ENCODE measurements around the gene EIF2B2. TPM values are rescaled to one million over a fixed set of nuclear protein-coding genes. Genes with fewer than 3 reads are reported as not detected.

The EIF2B2 gene
- total and polyA plus RNA-seq, 12 donors, result 20.6 to 90.9 (median 51.6) TPM

GRCh38 chr14:74979442-74980397, 23.0 kb upstream of the EIF2B2 start:
- Histone ChIP-seq H3K4me3 (no peak overlapping the region), H3K27me3 (no peaks in the 10 kb centered on the region), H3K4me1 (replicated peaks in 1 of 2) (peaks cover 0 to 11% of the 10 kb centered on the region in 2 donors), H3K27ac (no peak overlapping the region), H3K9me3 (replicated peaks in 1 of 3) (no peaks in the 10 kb centered on the region), H3K36me3 (replicated peaks in 1 of 2) (no peaks in the 10 kb centered on the region)
- DNase-seq, result peak in 1 of 7 donors; percentile 51
- intact Hi-C loops (cut with DNase I), result no loop called here
- 80 to 91% (median 85%) methylated on average over 13 to 23 of the region's 23 CpGs for WGBS, 4 donors
- no peak for TF ChIP-seq CTCF (IDR thresholded peaks at IDR 0.05)
- no peak for TF ChIP-seq POLR2A (IDR thresholded peaks at IDR 0.05)

- Histone ChIP-seq H3K27me3 (no peaks in the 10 kb centered on the region), H3K4me1 (replicated peaks in 1 of 2) (peaks cover 0 to 11% of the 10 kb centered on the region in 2 donors), H3K4me3 (no peak overlapping the region), H3K27ac (no peak overlapping the region), H3K9me3 (replicated peaks in 1 of 3) (no peaks in the 10 kb centered on the region), H3K36me3 (replicated peaks in 1 of 2) (no peaks in the 10 kb centered on the region)
- WGBS, 4 donors, result 81 to 100% (median 93%) methylated on average over 3 to 4 of the region's 4 CpGs
- TF ChIP-seq CTCF (IDR thresholded peaks at IDR 0.05) (no peak), POLR2A (IDR thresholded peaks at IDR 0.05) (no peak)
- peak in 1 of 7 donors; percentile 27 for DNase-seq
- intact Hi-C loops (cut with DNase I), result no loop called here
Observed at GRCh38 chr14:74980398-74980730, 22.4 kb upstream of the EIF2B2 start.

- Histone ChIP-seq H3K27me3 (no peaks in the 10 kb centered on the region), H3K4me1 (replicated peaks in 1 of 2) (peaks cover 0 to 11% of the 10 kb centered on the region in 2 donors), H3K36me3 (replicated peaks in 1 of 2) (no peaks in the 10 kb centered on the region), H3K27ac (no peak overlapping the region), H3K9me3 (replicated peaks in 1 of 3) (no peaks in the 10 kb centered on the region), H3K4me3 (no peak overlapping the region)
- no peak for TF ChIP-seq POLR2A (IDR thresholded peaks at IDR 0.05)
- no peak for TF ChIP-seq CTCF (IDR thresholded peaks at IDR 0.05)
- peak in 1 of 7 donors; percentile 48 for DNase-seq
- intact Hi-C loops (cut with DNase I), result no loop called here
- WGBS, 4 donors, result 64 to 98% (median 72%) methylated on average over 7 to 35 of the region's 35 CpGs
Observed at GRCh38 chr14:74980731-74981461, 21.8 kb upstream of the EIF2B2 start.

GRCh38 chr14:74981462-74981782, 21.3 kb upstream of the EIF2B2 start:
- TF ChIP-seq POLR2A (IDR thresholded peaks at IDR 0.05) (no peak), CTCF (IDR thresholded peaks at IDR 0.05) (no peak)
- 84 to 98% (median 91%) methylated on average over 5 to 9 of the region's 9 CpGs for WGBS, 4 donors
- Histone ChIP-seq H3K27me3 (no peaks in the 10 kb centered on the region), H3K27ac (no peak overlapping the region), H3K4me3 (no peak overlapping the region), H3K4me1 (replicated peaks in 1 of 2) (peaks cover 0 to 11% of the 10 kb centered on the region in 2 donors), H3K9me3 (replicated peaks in 1 of 3) (no peaks in the 10 kb centered on the region), H3K36me3 (replicated peaks in 1 of 2) (no peaks in the 10 kb centered on the region)
- peak in 1 of 7 donors; percentile 35 for DNase-seq
- intact Hi-C loops (cut with DNase I), result no loop called here

All from adrenal gland (tissue), 12 donors.